Skin epidermis (tissue), 12 donors: ENCODE data around the gene LRRC7.

Experiments used
- H3K27ac ChIP-seq, 21 experiments: fragments of 200-600 bp; sonication (generic) in 11 of 21; one replicate each; pipeline ENCODE4 v1.5.0; 2020; ENCODE audit warnings: mild to moderate bottlenecking in 3 of 21, inconsistent platforms in 2 of 21, moderate library complexity in 2 of 21
- H3K4me3 ChIP-seq, 7 experiments: fragments of 200-600 bp; sonication (generic) in 2 of 7; one replicate each; pipeline ENCODE4 v1.5.0; 2020; ENCODE audit warnings: inconsistent platforms in 2 of 7, mild to moderate bottlenecking in 2 of 7, moderate library complexity in 1 of 7

The LRRC7 gene

GRCh38 chr1:70112838-70113237 is 545.1 kb downstream of the LRRC7 start:
- Histone ChIP-seq H3K27ac (no peak overlapping the region), H3K4me3 (no peak overlapping the region)

GRCh38 chr1:70115315-70115714 is 547.6 kb downstream of the LRRC7 start:
- Histone ChIP-seq H3K27ac (no peak overlapping the region), H3K4me3 (no peak overlapping the region)

GRCh38 chr1:70117046-70117445 is 549.3 kb downstream of the LRRC7 start:
- H3K27ac ChIP-seq, result no peak overlapping the region
- H3K4me3 ChIP-seq, result no peak overlapping the region

- Histone ChIP-seq H3K4me3 (no peak overlapping the region), H3K27ac (peak overlapping the region in 2 of 21 experiments; percentile 2 to 46)
These were observed 566.4 kb downstream of the LRRC7 start for GRCh38 chr1:70134148-70134547.

GRCh38 chr1:70140343-70140742 is 572.6 kb downstream of the LRRC7 start:
- peak overlapping the region in 1 of 21 experiments; percentile 33 for H3K27ac ChIP-seq
- no peak overlapping the region for H3K4me3 ChIP-seq

- peak overlapping the region in 1 of 21 experiments; percentile 33 for H3K27ac ChIP-seq
- no peak overlapping the region for H3K4me3 ChIP-seq
These were observed 573.2 kb downstream of the LRRC7 start for GRCh38 chr1:70140894-70141293.

GRCh38 chr1:70142075-70142474 is 574.4 kb downstream of the LRRC7 start:
- Histone ChIP-seq H3K4me3 (no peak overlapping the region), H3K27ac (no peak overlapping the region)

GRCh38 chr1:70143048-70143659 is 575.4 kb downstream of the LRRC7 start:
- no peak overlapping the region for H3K27ac ChIP-seq

GRCh38 chr1:70146488-70146887 is 578.8 kb downstream of the LRRC7 start:
- no peak overlapping the region for H3K4me3 ChIP-seq
- H3K27ac ChIP-seq, result no peak overlapping the region

More at GRCh38 chr1:70143048-70143659, 575.4 kb downstream of the LRRC7 start:
- H3K4me3 ChIP-seq, result no peak overlapping the region

- Histone ChIP-seq H3K4me3 (no peak overlapping the region), H3K27ac (no peak overlapping the region)
These were observed 582.7 kb downstream of the LRRC7 start for GRCh38 chr1:70150444-70150843.

GRCh38 chr1:70153739-70154138 is 586.0 kb downstream of the LRRC7 start:
- Histone ChIP-seq H3K27ac (no peak overlapping the region), H3K4me3 (no peak overlapping the region)

GRCh38 chr1:70156529-70157120 is 588.9 kb downstream of the LRRC7 start:
- Histone ChIP-seq H3K27ac (no peak overlapping the region), H3K4me3 (no peak overlapping the region)

GRCh38 chr1:70164350-70164749 is 596.6 kb downstream of the LRRC7 start:
- no peak overlapping the region for H3K4me3 ChIP-seq
- no peak overlapping the region for H3K27ac ChIP-seq

GRCh38 chr1:70168283-70168682 is 600.6 kb downstream of the LRRC7 start:
- H3K4me3 ChIP-seq, result no peak overlapping the region

GRCh38 chr1:70169018-70169839 is 601.5 kb downstream of the LRRC7 start:
- no peak overlapping the region for H3K4me3 ChIP-seq
- no peak overlapping the region for H3K27ac ChIP-seq

More at GRCh38 chr1:70168283-70168682, 600.6 kb downstream of the LRRC7 start:
- no peak overlapping the region for H3K27ac ChIP-seq

- Histone ChIP-seq H3K4me3 (no peak overlapping the region), H3K27ac (no peak overlapping the region)
These were observed 603.8 kb downstream of the LRRC7 start for GRCh38 chr1:70171512-70171911.
